Stimulated activated CD4-positive, alpha-beta T cell treated with anti-CD3 and anti-CD28 coated beads, Interleukin-15, amount 100 ng/mL, for 48 hours (primary cell): ENCODE measurements around the gene KLHL3.
A peak's percentile ranks its signal among the peaks of the same experiment; 100 is the strongest.
"Not testable (repeated sequence)": the region's sequence is repeated elsewhere in the genome, so short reads cannot be mapped to it uniquely, and the experiment has no call there.

ENCODE experiments used
- DNase-seq, 2 donors: peaks; one replicate each; pipeline ENCODE4 v3.0.0-alpha.2; 2020; ENCODE audit warnings: low read depth in 2 of 2

Gene KLHL3

GRCh38 chr5:137735555-137736284 lies at the start of gene KLHL3:
Gene KLHL3, minus strand, starts transcription at chr5:137736089. Its CDS starts 443 bp downstream, at chr5:137735646.
- no peak for DNase-seq

- no peak for DNase-seq
Measured at GRCh38 chr5:137782984-137783536, 47.2 kb upstream of the KLHL3 start.

- no peak for DNase-seq
Measured at GRCh38 chr5:137782055-137782454, 46.2 kb upstream of the KLHL3 start.

DNA sequence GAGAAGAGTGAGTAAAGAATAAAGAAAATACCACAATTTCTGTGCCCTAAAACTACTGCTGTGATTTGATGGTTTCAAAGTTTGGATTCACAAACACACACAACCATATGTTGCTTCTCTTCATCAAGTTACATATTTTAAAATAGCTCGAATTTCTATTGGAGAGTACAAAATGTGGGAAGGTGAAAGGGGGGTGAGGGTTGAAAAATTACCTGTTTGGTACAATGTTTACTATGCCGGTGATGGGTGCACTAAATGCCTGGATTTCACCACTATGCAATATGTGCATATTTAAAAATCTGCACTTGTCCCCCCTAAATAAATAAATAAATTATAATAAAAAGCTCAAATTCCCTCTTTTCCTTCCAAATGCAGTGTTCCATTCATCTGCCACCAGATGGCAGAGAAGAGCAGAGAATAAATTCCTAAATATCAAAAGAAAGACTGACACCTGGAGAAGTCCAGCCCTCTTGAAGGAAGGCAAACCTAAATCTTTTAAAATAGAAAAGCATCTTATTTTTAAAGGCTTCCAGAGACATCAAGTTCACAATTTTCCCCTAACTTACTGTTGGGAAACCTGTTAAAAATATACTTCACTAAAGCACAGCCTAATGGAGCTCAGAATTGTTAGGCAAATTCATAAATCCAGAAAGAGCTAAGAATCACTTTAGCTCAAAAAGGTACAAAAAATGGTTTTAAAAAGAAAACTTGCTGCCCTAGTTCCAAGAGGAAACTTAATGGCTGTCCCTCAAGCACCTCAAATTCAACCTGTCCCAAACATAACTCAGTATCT lies 43.1 kb upstream of the KLHL3 start:
- no peak for DNase-seq

DNA sequence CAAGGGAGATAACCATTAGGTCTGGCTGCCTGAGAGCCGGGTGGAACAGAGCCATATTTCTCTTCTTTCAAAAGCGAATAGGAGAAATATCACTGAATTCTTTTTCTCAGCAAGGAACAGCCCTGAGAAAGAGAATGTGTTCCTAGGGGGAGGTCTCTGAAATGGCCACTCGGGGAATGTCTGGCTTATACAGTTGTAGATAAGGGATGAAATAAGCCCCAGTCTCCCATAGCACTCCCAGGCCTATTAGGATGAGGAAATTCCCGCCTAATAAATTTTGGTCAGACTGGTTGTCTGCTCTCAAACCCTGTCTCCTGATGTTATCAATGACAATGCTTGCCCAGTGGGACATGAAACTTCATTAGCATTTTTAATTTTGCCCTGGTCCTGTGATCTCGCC lies 32.0 kb upstream of the KLHL3 start:
- DNase-seq = not testable (repeated sequence)

DNA sequence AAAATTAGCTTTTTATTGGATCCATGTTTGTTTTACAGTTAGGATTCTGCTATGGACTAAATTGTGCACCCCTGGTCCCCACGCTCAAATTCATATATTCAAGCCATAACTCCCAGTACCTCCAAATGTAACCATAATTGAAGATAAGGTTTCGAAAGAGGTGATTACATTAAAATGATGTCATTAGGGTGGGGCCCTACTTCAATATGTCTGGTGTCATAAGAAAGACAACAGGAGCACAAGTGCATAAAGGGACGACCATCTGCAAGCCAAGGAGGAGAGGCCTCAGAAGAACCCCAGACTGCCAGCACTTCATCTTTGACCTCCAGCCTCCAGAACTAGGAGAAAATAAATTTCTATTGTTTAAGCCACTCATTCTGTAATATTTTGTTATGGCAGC lies 25.7 kb upstream of the KLHL3 start:
- DNase-seq = no peak

DNA sequence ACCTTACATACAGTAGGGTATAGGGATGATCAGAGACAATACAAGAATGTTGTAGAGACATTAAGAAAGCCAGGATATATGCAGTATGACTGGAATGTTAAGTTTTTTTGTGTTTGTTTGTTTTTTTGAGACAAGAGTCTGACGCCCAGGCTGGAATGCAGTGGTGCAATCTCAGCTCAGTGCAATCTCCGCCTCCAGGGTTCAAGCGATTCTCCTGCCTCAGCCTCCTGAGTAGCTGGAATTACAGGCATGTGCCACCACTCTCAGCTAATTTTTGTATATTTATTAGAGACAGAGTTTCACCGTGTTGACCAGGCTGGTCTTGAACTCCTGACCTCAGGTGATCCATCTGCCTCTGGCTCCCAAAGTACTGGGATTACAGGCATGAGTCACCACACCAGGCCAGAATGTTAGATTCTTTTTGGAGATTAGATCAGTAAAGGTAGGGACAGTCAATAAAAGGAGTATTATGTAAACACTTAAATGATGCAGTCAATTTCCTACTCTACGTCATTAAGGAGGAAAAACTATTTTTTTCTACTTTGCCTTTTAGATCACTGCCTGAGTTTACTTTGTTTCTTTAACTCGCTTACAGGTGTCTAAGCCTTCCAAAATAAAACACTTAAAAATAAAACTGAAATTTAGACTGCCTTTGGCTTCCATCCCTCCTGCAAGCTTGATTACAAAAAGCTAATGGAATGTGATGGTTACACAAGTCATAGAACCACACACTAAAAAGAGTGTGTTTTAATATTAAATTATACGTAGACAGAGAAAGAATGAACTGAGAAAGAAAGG lies 25.0 kb upstream of the KLHL3 start:
- DNase-seq = no peak

DNA sequence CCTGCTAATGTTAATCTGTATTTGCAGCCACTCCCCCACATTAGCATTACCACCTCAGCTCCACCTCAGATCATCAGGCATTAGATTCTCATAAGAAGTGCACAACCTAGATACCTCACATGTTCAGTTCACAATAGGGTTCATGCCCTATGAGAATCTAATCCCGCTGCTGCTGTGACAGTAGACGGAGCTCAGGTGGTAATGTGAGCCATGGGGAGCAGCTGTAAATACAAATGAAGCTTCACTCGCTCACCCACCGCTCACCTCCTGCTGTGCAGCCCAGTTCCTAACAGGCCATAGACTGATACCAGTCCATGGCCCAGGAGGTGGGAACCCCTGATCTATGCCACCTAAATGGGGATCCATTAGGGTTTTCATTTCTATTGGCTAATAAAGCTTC lies 24.4 kb upstream of the KLHL3 start:
- no peak for DNase-seq

DNA sequence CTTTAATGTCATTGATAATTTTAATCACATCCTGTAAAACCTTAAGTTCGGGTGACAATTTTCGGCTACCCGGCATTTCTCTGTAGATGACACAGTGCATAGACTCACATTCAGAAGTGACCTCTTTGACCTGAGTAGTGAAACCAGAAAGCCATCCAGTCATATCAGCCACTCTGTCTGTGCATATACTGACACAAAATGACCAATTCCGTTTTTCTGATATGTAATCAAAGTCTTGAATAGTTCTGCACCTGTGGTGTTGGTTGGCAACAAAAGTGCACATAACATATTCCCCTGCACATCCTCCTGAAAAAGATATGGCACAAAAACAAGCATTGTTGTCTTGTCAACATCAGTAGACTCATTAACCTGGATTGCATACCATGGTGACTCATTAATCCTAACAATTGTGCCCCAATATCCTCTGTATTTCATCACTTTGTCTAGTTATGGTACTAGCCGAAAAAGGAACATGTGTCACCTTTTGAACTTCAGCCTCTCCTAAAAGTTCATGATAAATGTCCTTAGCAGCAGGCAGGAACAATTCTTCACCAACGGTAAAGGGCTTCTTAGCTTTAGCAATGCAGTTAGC lies 22.9 kb upstream of the KLHL3 start:
- no peak for DNase-seq

- no peak for DNase-seq
Measured at GRCh38 chr5:137758121-137758520, 22.2 kb upstream of the KLHL3 start.

DNA sequence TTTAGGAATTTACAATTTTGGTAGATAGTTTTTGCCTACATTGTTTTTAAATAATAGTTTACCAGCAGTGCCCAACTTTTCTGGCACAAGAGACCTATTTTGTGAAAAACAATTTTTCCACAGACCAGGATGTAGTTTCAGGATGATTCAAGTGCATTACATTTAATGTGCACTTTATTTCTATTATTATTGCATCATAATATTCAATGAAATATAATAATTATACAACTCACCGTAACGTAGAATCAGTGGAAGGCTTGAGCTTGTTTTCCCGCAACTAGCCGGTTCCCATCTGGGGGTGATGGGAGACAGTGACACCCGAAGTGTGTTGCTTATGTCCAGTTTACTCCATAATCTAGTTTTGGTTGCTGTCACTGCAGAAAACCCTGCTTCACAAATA lies 21.7 kb upstream of the KLHL3 start:
- DNase-seq = no peak

DNA sequence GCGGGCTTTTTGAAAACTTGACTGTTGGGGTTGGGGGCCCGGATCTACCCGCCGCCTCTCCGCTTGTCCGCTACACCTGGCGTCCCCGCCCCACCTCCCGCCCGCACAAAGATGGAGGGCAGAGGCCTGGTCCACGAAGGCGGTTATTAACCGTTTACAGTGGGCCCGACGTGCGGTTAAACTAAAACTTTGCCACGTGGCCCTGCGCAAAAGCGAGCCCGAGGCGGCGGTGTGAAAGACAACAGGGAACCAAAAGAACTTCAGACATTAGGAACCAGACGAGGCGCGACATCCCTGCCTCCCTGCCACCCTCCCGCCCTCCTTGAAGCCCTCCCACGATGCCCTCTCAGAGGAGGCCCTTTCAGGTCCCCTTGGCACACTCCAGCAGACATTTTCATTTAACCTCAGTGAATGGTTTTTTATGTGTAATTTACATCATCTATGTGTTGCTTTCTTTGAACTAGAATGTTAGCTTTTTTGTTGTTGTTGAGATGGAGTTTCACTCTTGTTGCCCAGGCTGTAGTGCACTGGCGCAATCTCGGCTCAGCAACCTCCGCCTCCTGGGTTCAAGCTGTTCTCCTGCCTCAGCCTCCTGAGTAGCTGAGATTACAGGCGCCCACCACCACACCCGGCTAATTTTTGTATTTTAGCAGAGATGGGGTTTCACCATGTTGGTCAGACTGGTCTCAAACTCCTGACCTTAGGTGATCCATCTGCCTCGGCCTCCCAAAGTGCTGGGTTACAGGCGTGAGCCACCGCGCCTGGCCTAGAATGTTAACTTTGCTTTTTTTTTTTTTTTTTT lies 19.3 kb upstream of the KLHL3 start:
- no peak for DNase-seq

DNA sequence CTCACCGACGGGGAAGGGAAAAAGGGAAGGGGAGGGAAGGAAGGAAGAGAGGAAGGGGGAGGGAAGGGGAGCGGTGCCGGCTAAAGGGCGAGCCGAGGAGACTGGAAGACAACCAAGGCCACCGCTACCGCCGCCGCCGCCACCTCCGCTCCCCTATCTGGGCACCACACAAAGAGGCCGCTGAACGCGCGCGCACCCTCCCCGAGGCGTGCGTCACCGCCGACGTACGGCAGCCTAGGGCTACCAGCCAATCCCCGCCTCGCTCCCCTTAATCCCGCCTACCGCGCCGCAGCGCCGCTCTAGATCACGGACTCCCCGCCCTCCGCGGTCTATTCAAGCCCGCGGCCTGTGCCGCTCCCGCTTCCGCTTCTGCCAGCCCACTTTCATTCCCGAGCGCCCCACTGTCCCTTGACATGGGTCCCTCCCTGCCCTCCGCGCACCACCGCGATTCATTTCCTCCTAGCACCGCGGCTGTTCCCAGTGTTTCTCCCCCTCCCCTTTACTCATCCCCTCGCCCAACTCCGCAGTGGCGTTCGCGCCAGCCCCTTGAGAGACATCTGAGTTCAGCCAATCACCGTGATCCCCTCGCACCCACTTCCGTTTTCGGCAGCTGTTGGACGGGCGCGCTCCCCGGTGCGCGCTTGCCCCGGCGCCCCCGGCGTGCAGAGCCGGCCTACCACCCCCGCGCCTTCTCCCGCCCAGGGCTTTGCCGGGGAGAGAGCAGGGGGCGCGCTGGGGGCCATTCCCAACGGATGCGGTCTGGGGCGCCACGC lies 18.5 kb upstream of the KLHL3 start, which contains the start of gene HNRNPA0:
TSS of gene HNRNPA0 (minus strand) at position 176 of the 773 bp plus-strand sequence. CDS start 297 bp downstream, outside the sequence.
- DNase-seq = peak; percentile 94 to 95

GRCh38 chr5:137753691-137754187 lies 17.9 kb upstream of the KLHL3 start:
- DNase-seq = peak in 1 of 2 donors; percentile 33

GRCh38 chr5:137752905-137753690 lies 17.2 kb upstream of the KLHL3 start:
- no peak for DNase-seq

DNA sequence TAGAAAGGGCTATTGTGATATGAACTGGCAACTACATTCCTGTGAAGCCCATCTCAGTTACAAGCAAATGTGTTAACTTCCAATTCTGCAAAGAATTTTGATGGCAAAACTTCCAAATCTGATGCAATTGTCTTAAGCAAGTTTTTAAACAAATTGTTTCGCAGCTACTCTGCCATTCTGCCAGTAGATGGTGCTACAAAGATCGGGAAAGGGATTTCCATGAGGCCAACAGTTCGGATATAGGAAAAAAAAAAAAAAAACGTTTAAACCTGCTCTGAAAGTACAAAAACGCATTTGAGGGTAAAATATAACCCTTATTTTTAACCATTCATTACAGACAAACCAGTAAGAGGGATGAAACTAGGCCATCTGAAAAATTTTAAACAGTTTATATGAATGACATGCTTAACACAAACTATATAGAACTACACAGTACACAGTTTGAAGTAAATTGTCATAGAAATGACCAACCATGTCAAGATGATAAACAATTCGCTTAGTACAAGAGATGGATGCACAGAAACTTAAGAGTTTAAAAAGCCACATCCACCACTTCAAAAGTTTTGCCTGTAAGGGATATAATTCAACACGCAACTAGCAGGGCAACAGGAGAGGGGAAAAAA lies 16.1 kb upstream of the KLHL3 start:
- DNase-seq = no peak

DNA sequence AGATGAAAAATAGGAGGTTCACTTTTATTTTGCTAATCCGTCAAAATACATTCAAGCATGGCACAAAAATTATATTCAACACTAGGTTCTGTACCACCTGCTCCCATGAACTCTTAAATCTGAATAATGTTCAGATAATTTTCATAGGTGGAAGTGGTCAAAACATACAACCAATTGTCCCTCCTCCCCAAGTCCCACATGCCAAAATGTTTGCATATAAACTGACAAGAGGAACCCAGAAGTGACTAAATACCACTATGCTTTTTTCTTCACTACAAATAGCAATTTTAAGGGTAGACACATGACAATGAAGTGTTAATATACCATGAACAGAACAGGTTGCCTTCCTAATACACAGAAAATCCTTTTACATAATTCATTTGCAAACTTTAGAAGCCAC lies 14.5 kb upstream of the KLHL3 start:
- no peak for DNase-seq

DNA sequence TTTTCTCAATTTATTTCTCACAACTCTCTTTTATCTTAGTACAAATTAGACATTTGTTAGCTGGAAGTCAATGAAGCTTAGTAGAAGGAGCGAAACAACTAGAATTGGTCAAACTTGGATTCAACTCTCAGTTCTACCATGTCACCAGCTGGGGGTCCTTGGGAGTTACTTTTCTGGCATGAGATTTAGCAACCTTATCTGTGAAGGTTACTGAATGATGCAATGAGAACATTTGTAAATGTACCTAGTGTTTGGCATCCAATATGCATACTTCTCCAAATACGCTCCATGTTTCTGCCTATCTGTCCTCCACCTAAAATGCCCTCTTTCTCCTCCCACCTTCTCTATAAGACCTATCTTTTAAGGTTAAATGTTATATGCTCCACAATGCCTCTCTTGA lies 12.0 kb upstream of the KLHL3 start:
- no peak for DNase-seq
